ENCODE results near the gene TMEM63A. TPM values are rescaled to one million over a fixed set of nuclear protein-coding genes. Genes with fewer than 3 reads are reported as not detected.

TMEM63A gene
- total RNA-seq, 1 experiment from 2014 or later, result 115 TPM

- Histone ChIP-seq H3K4me3 (no peak overlapping the region), H4K20me1 (ENCODE audit: insufficient read depth) (no peaks in the 10 kb centered on the region), H3K4me2 (no peak overlapping the region), H2AFZ (no peak overlapping the region), H3K4me1 (replicated peaks; ENCODE audit: insufficient read depth) (no peaks in the 10 kb centered on the region), H3K9me2 (ENCODE audit: insufficient read depth) (no peaks in the 10 kb centered on the region), H3K9me3 (ENCODE audit: insufficient read depth, low read depth) (no peaks in the 10 kb centered on the region), H3K27me3 (ENCODE audit: insufficient read depth, low read depth) (no peaks in the 10 kb centered on the region), H3K27ac (no peak overlapping the region), H3K36me3 (ENCODE audit: low read depth) (peaks cover 23% of the 10 kb centered on the region; the same call in 1 of the 2 replicates), H3F3A (ENCODE audit: insufficient read depth, low read depth) (peaks cover 9% of the 10 kb centered on the region), H3K79me2 (ENCODE audit: low read depth) (no peaks in the 10 kb centered on the region)
- no peak for DNase-seq
- ChIA-PET POLR2A (ENCODE audit: unreplicated experiment) (no interaction called here), CTCF (interaction anchor here (0.5 to 0.7 kb wide), 2 partner anchors 126 to 250 kb away, joined by 3 to 5 read pairs; no protein-coding TSS in a partner anchor)
- TF ChIP-seq EZH2 (IDR thresholded peaks at IDR 0.05; ENCODE audit: low read depth), result no peak
- no peak for TF ChIP-seq CTCF (conservative IDR thresholded peaks at IDR 0.05)
- no TSS peak for BruUV-seq (replicated peaks)
- intact Hi-C loops (cut with micrococcal nuclease; ENCODE audit: unreplicated experiment), result no loop called here
These were observed 22.1 kb downstream of the TMEM63A start for GRCh38 chr1:225860107-225860506.

DNA sequence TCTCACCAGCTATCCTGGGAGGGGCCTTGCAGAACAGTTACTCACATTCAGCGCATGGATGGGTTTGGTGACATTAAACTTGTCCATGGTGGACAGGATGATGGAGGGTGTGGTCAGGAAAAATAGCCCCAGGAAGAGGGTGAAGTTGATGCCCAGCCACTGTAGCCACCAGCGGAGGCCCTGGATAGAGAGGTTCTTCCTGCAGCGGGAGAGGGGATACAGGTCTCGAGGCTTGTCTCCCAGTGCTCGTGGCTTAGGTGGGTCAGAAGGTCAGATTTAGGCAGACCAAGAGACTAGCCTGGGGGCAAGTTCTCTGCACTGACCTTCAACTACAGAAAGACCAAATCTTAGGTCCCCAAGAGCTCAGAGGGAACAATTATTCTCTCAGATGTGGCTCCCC is 23.0 kb downstream of the TMEM63A start:
- no peaks in the 10 kb centered on the region for H4K20me1 ChIP-seq (ENCODE audit: insufficient read depth)
- H3F3A ChIP-seq (ENCODE audit: insufficient read depth, low read depth), result peaks cover 6% of the 10 kb centered on the region
- H3K36me3 ChIP-seq (ENCODE audit: low read depth), result peaks cover 25% of the 10 kb centered on the region; the same call in 1 of the 2 replicates
- ChIA-PET POLR2A (ENCODE audit: unreplicated experiment) (no interaction called here), CTCF (no interaction called here)
- H3K9me2 ChIP-seq (ENCODE audit: insufficient read depth), result no peaks in the 10 kb centered on the region
- intact Hi-C loops (cut with micrococcal nuclease; ENCODE audit: unreplicated experiment), result no loop called here
- H2AFZ ChIP-seq, result no peak overlapping the region
- no TSS peak for BruUV-seq (replicated peaks)
- H3K4me1 ChIP-seq (replicated peaks; ENCODE audit: insufficient read depth), result no peaks in the 10 kb centered on the region
- H3K27me3 ChIP-seq (ENCODE audit: insufficient read depth, low read depth), result no peaks in the 10 kb centered on the region
- H3K9me3 ChIP-seq (ENCODE audit: insufficient read depth, low read depth), result no peaks in the 10 kb centered on the region
- no peak for DNase-seq
- H3K27ac ChIP-seq, result no peak overlapping the region
- no peaks in the 10 kb centered on the region for H3K79me2 ChIP-seq (ENCODE audit: low read depth)
- H3K4me2 ChIP-seq, result no peak overlapping the region
- no peak overlapping the region for H3K4me3 ChIP-seq
- TF ChIP-seq CTCF (conservative IDR thresholded peaks at IDR 0.05) (no peak), EZH2 (IDR thresholded peaks at IDR 0.05; ENCODE audit: low read depth) (no peak)

- ChIA-PET CTCF (interaction anchor here (0.5 to 0.6 kb wide), 2 partner anchors 172 to 420 kb away, joined by 4 read pairs; no protein-coding TSS in a partner anchor), POLR2A (ENCODE audit: unreplicated experiment) (interaction anchor here (0.9 kb wide), 1 partner anchor 24 kb away, joined by 8 read pairs; no protein-coding TSS in a partner anchor)
- no peak overlapping the region for H3K4me2 ChIP-seq
- DNase-seq, result no peak
- H3K27ac ChIP-seq, result no peak overlapping the region
- H3K79me2 ChIP-seq (ENCODE audit: low read depth), result no peaks in the 10 kb centered on the region
- TF ChIP-seq EZH2 (IDR thresholded peaks at IDR 0.05; ENCODE audit: low read depth) (no peak), CTCF (conservative IDR thresholded peaks at IDR 0.05) (no peak)
- H4K20me1 ChIP-seq (ENCODE audit: insufficient read depth), result no peaks in the 10 kb centered on the region
- H3F3A ChIP-seq (ENCODE audit: insufficient read depth, low read depth), result peaks cover 11% of the 10 kb centered on the region; the same call in 1 of the 2 replicates
- no peaks in the 10 kb centered on the region for H3K9me2 ChIP-seq (ENCODE audit: insufficient read depth)
- no peaks in the 10 kb centered on the region for H3K9me3 ChIP-seq (ENCODE audit: insufficient read depth, low read depth)
- H3K27me3 ChIP-seq (ENCODE audit: insufficient read depth, low read depth), result no peaks in the 10 kb centered on the region
- BruUV-seq (replicated peaks), result no TSS peak
- no peak overlapping the region for H3K4me3 ChIP-seq
- peaks cover 24% of the 10 kb centered on the region; the same call in 1 of the 2 replicates for H3K36me3 ChIP-seq (ENCODE audit: low read depth)
- H3K4me1 ChIP-seq (replicated peaks; ENCODE audit: insufficient read depth), result no peaks in the 10 kb centered on the region
- H2AFZ ChIP-seq, result no peak overlapping the region
- intact Hi-C loops (cut with micrococcal nuclease; ENCODE audit: unreplicated experiment), result no loop called here
These were observed 24.9 kb downstream of the TMEM63A start for GRCh38 chr1:225857256-225857655.

Data from PC-9 (cell line).